Testis (tissue), 3 donors: ENCODE data around the gene PANX1. TPM values are rescaled to one million over a fixed set of nuclear protein-coding genes. Genes with fewer than 3 reads are reported as not detected.

Experiments
- DNase-seq: peaks from one replicate; pipeline ENCODE4 v3.0.0-alpha.2; 2019
- H3K27ac ChIP-seq, 2 donors: fragments of 200-600 bp; sonication (generic); one replicate each; pipeline ENCODE4 v1.5.1; 2019
- H3K27me3 ChIP-seq: fragments of 200-600 bp; sonication (generic); one replicate; pipeline ENCODE4 v1.5.1; 2019
- H3K36me3 ChIP-seq: fragments of 200-600 bp; sonication (generic); one replicate; pipeline ENCODE4 v1.5.1; 2017; ENCODE audit warnings: low read depth; ENCODE audit errors: missing control alignments
- H3K4me1 ChIP-seq: fragments of 200-600 bp; sonication (generic); one replicate; pipeline ENCODE4 v1.5.1; 2019
- H3K4me3 ChIP-seq, 2 donors: fragments of 200-600 bp; sonication (generic); one replicate each; pipeline ENCODE4 v1.5.1; 2017 to 2019
- H3K9me3 ChIP-seq: fragments of 200-600 bp; sonication (generic); one replicate; pipeline ENCODE4 v1.5.1; 2017
- CTCF ChIP-seq, 3 experiments: fragments of 450-650 bp in 2 of 3; fragments of 200-600 bp in 1 of 3; sonication (generic) in 1 of 3; IDR thresholded peaks; one replicate each; pipeline ENCODE4 v1.5.1; 2016 to 2019; ENCODE audit warnings: antibody characterized with exemption in 3 of 3, mild to moderate bottlenecking in 2 of 3, moderate library complexity in 1 of 3
- POLR2A ChIP-seq: fragments of 450-650 bp; IDR thresholded peaks from one replicate; pipeline ENCODE4 v1.6.1; 2017; ENCODE audit warnings: antibody characterized with exemption, mild to moderate bottlenecking, moderate library complexity
- WGBS, 2 donors: methylation state at CpG; one replicate each; pipeline ENCODE4 v1.1.5; 2018; 5-methylcytosine and 5-hydroxymethylcytosine counted together
- intact Hi-C: fragments of 100-400 bp; cut with DNase I; formaldehyde crosslinking; loops from one replicate; pipeline ENCODE4 v1.15.1; 2023; ENCODE audit warnings: low total_unique reads
- polyA plus RNA-seq: library from polyadenylated mRNA; stranded (reverse); fragments of 350-450 nt; fragmentation: Illumina TruSeq; extraction: RNeasy Lipid Tissue Mini Kit (QIAGEN cat#74804); gene quantifications from one replicate; pipeline ENCODE4 v1.2.3, GENCODE V29; 2014; ENCODE audit warnings: low read depth, low replicate concordance; ENCODE audit not compliant: insufficient read depth
- total RNA-seq, 2 donors: library from RNA; depleted of rRNA; stranded (reverse); fragments of >200 nt; gene quantifications; one replicate each; pipeline ENCODE4 v1.2.3, GENCODE V29; 2016

PANX1 gene
- total and polyA plus RNA-seq, 3 donors from 2014 or later = 22.2 to 55.3 (median 42.0) TPM

- intact Hi-C loops = no loop called here
- no peaks in the 10 kb centered on the region for H3K9me3 ChIP-seq
- WGBS, 2 donors = 45 to 61% methylated on average over 8 of the region's 8 CpGs
- H3K4me3 ChIP-seq = no peak overlapping the region
- H3K27me3 ChIP-seq = no peaks in the 10 kb centered on the region
- H3K36me3 ChIP-seq = no peaks in the 10 kb centered on the region
- peaks cover 22% of the 10 kb centered on the region for H3K4me1 ChIP-seq
- H3K27ac ChIP-seq = peak overlapping the region; percentile 71 to 72
- DNase-seq = peak; percentile 82
- TF ChIP-seq POLR2A (no peak), CTCF (IDR thresholded peaks at IDR 0.05) (no peak)
Observed at GRCh38 chr11:94183251-94183885, 54.7 kb downstream of the PANX1 start.

- peak overlapping the region; percentile 71 to 72 for H3K27ac ChIP-seq
- peaks cover 22% of the 10 kb centered on the region for H3K4me1 ChIP-seq
- no peaks in the 10 kb centered on the region for H3K36me3 ChIP-seq
- WGBS, 2 donors = 6 to 39% methylated on average over 7 of the region's 7 CpGs
- DNase-seq = peak; percentile 92
- no peaks in the 10 kb centered on the region for H3K9me3 ChIP-seq
- peak overlapping the region in 1 of 2 donors; percentile 2 for H3K4me3 ChIP-seq
- TF ChIP-seq POLR2A = no peak
- TF ChIP-seq CTCF (IDR thresholded peaks at IDR 0.05) = peak; percentile 75 to 88 (median 84)
- intact Hi-C loops = no loop called here
- H3K27me3 ChIP-seq = no peaks in the 10 kb centered on the region
Observed at GRCh38 chr11:94183886-94184264, 55.2 kb downstream of the PANX1 start.

- no peak for TF ChIP-seq CTCF (IDR thresholded peaks at IDR 0.05)
- TF ChIP-seq POLR2A = no peak
- DNase-seq = no peak
- no peaks in the 10 kb centered on the region for H3K36me3 ChIP-seq
- 23 to 53% methylated on average over 1 of the region's 1 CpG for WGBS, 2 donors
- H3K4me1 ChIP-seq = peaks cover 22% of the 10 kb centered on the region
- H3K27me3 ChIP-seq = no peaks in the 10 kb centered on the region
- intact Hi-C loops = no loop called here
- peak overlapping the region; percentile 71 to 72 for H3K27ac ChIP-seq
- H3K9me3 ChIP-seq = no peaks in the 10 kb centered on the region
- H3K4me3 ChIP-seq = no peak overlapping the region
Observed at GRCh38 chr11:94184362-94184761, 55.7 kb downstream of the PANX1 start.

- intact Hi-C loops = no loop called here
- Histone ChIP-seq H3K27ac (peak overlapping the region in 1 of 2 donors; percentile 71), H3K9me3 (no peaks in the 10 kb centered on the region)
Observed at GRCh38 chr11:94184846-94185245, 56.2 kb downstream of the PANX1 start.

More at GRCh38 chr11:94184846-94185245, 56.2 kb downstream of the PANX1 start:
- WGBS, 2 donors = 32 to 47% methylated on average over 2 of the region's 2 CpGs
- no peaks in the 10 kb centered on the region for H3K27me3 ChIP-seq
- H3K36me3 ChIP-seq = no peaks in the 10 kb centered on the region
- H3K4me3 ChIP-seq = no peak overlapping the region
- no peak for DNase-seq
- TF ChIP-seq CTCF (IDR thresholded peaks at IDR 0.05) = no peak
- no peak for TF ChIP-seq POLR2A
- H3K4me1 ChIP-seq = peaks cover 22% of the 10 kb centered on the region
